Measurements from ENCODE around the gene ATP9A.
"Not testable (repeated sequence)": the region's sequence is repeated elsewhere in the genome, so short reads cannot be mapped to it uniquely, and the experiment has no call there.

ATP9A gene

GRCh38 chr20:51687108-51687507, 81.1 kb downstream of the ATP9A start:
- DNase-seq, result no peak

DNA sequence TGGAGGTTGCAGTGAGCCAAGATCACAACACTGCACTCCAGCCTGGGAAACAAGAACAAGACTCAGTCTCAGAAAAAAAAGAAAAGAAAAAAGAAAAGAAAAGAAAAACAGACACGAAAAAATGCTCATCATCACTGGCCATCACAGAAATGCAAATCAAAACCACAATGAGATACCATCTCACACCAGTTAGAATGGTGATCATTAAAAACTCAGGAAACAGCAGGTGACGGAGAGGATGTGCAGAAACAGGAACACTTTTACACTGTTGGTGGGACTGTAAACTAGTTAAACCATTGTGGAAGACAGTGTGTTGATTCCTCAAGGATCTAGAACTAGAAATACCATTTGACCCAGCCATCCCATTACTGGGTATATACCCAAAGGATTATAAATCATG, 82.7 kb downstream of the ATP9A start:
- not testable (repeated sequence) for DNase-seq

- DNase-seq, result no peak
These were observed 88.0 kb downstream of the ATP9A start for GRCh38 chr20:51680067-51680749.

GRCh38 chr20:51679254-51679921, 88.8 kb downstream of the ATP9A start:
- no peak for DNase-seq

DNA sequence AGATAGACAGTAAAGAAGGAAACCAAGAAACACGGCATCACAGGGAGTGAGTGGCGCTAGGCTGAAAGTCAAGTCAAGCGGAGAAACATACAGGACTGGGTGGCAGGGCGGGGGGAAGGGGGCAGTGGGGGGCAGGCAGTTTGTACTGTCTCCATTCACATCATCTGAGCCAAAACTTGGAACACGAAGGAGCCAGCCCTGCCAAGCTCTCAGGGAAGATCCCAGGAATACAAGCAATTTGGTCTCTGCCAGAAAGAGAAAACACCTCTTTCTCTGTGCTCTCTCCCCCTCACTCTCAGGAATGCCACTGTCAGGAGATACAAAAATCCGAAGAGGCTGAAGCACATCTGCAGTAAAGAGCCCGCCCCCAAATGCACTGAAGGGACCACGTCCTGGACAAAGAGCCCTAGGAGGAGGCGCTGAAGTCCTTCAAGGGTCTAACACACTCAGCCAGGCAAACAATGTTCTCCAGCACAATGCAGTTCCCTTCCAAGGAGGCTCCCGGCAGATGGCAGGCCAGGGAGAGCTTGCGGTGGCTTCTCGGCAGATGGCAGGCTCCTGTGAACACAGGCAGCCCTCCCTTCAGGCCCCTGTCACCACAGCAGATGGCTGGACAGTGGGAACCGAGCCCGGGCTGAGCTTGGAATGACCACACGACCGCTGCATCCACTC, 90.0 kb downstream of the ATP9A start:
- DNase-seq, result no peak

DNA sequence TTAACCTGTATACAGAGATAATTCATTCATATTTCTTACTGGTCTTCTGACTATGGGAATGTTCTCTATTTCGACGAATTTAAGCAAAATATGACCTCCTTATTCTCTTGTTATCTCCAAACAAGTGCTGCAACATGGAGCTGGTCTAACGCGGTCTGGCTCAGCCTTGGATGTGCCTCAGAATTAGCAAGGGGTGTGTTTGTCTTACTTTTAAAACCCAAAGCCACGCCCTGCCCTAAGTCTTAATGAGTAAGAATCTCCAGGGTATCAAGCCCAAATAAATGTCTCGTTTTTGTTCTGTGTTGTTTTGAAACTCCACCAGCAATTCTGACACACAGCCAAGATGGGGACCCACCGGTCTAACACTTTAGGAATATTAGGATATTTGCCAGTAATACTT, 99.2 kb downstream of the ATP9A start:
- DNase-seq, result no peak

DNA sequence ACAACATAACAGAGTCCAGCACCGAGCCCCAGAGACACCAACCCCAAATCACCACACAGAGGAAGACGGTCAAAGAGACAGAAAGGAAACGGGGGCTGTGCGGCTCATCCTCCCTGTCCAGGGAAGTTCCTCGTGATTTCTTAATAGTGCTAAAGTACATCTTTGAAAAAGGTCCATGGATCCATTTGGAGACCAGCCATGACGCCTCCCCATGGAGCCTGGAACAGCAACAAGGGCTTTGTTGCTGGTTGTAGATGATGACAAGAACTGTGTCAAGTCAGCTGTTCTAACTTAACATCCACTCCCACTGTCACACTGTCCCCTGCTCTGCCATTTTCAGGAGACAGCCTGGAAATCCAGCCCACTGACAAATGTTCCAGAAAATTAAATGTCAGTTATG, 99.7 kb downstream of the ATP9A start:
- DNase-seq, result no peak

GRCh38 chr20:51667491-51667890, 100.7 kb downstream of the ATP9A start:
- no peak for DNase-seq

DNA sequence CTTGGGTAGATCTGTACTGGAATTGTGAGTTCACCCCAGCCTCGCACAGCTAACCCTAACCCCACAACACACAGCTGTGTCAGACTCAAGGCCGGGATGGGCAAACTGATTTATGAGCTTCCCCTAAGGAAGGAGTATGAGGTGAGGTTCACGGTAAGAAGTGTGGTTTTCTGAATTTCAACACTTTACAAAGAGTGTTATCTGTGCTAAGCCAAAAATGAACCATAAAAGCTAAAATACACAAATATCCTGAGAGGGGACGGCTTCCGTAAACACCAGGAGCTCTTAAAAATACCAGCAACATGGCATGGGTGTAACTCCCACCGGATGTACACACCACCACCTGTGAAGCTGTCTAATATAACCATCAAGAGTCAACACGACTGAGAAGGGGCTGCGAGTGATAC, 101.2 kb downstream of the ATP9A start:
- no peak for DNase-seq

DNA sequence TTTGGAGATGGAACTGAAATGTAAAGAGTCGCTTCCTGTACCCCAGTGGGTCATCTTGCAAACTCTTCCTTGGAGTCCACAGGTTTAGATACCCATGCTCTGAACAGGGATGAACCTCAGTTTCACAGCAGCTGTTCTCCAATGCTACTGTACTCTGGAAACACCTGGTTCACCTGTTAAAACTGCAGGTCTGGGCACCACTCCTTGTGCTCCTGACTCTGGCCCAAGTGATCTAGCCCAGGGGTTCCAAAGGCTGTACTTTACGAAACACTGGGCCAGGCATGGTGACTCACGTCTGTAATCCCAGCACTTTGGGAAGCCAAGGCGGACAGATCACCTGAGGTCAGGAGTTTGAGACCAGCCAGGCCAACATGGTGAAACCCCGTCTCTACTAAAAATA, 102.1 kb downstream of the ATP9A start:
- DNase-seq, result no peak

- no peak for DNase-seq
These were observed 102.6 kb downstream of the ATP9A start for GRCh38 chr20:51665543-51666118.

DNA sequence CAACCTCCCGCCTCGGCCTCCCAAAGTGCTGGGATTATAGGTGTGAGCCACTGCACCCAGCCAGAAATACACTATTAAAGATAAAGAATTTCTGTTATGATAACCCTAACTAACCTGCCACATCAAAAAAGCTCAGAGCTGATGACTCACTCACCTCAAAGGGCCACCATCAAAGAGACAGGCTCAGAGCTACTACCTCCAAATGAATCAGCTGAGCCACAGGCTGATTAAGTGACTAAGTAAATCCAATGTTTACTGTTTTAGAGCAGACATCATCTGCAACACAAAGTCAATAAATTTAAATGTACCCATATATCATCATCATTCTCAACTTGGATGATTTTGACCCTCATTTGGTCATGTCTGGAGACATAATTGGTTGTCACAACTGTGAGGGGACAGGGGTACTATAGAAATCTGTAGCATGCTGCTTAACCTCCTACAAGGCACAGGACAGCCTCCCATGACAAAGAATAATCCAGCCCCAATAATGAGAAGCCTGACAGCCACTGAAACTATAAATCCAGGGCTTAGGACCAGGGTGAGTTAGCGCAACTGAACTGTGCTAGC, 106.5 kb downstream of the ATP9A start:
- peak; percentile 70 for DNase-seq

- no peak for DNase-seq
These were observed 107.2 kb downstream of the ATP9A start for GRCh38 chr20:51660672-51661608.

DNA sequence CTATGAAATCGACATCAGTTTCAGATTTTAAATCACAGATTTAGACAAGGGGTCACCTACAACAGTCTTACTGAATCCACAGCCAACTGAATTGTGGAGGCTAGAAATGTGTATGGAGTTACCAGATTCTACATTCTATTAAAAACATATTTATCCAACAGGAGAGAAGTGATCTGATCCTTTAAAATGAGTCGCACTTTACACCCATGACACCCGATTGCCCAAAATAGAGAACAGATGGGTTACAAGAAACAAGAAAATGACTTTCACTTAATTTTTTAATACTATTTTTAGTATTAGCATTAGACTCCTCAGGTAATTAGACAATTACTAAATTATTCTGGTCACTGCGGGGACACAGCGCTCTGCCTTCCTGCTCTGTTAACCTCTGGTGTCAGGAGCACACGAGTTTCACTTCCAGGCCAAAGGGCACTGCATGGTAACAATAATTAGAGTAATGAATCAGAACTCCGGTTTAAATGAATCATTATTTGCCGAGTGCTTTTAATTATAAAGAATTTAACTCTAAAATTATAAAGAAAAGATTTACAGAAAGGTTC, 108.6 kb downstream of the ATP9A start:
- DNase-seq, result no peak

DNA sequence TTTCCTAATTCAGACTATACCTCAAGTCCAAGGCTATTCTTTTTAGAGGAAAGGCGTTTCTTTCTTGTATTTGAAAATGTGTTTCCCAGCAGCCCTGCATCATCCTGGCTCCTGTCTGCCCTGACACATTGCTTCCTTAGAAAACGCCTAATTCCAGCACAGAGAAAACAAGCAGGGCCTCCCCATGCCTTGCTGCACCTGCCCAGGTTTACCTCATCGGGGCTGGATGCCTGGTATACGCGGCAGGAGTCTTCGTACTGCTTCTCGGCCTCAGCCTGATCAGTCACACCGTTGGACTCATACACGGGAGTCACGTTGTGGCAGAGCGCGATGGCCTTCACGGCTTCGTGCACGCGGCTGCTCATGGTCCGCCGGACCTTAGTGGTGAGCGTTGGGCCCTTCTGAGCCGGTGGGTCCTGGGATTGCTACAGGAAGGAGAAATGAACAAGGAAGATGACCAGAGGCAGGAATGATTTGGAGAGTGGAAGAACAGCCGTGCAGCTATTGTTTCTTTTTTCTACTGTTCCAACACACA, 111.4 kb downstream of the ATP9A start:
- no peak for DNase-seq

GRCh38 chr20:51656089-51656488, 112.1 kb downstream of the ATP9A start:
- not testable (repeated sequence) for DNase-seq

DNA sequence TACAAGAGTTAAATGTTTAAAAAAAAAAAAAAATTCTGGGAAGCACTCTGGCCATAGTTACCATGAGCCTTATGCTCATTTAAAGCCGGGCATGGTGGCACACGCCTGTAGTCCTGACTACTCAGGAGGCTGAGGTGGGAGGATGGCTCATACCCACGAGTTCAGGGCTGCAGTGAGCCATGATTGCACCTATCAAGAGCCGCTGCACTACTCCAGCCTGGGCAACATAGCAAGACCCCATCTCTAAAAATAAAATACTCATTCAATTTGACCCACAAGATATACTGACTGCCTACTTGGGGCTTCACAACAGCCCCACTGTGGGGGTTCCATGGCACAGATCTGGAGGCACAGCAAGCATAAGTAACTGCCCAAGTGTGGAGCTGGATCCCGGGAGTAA, 113.7 kb downstream of the ATP9A start:
- DNase-seq, result no peak

GRCh38 chr20:51654060-51654459, 114.1 kb downstream of the ATP9A start:
- no peak for DNase-seq

DNA sequence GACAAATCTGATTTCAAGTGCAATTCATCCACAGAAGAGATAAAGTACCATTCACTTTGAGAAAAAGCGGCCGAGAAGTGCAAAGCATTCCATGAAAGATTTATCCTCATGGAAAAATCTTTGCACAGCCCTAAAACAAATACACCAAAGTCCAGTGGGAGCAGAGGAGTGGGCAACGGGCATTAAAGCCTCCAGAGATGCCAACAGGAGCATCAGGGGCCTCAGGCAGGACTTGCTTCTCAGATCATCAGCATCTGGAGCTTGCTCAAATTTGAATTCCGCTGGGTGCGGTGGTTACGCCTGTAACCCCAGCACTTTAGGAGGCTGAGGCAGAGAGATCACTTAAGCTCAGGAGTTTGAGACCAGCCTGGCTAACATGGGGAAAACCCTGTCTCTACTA, 115.0 kb downstream of the ATP9A start:
- no peak for DNase-seq

GRCh38 chr20:51651921-51652549, 116.2 kb downstream of the ATP9A start:
- no peak for DNase-seq

DNA sequence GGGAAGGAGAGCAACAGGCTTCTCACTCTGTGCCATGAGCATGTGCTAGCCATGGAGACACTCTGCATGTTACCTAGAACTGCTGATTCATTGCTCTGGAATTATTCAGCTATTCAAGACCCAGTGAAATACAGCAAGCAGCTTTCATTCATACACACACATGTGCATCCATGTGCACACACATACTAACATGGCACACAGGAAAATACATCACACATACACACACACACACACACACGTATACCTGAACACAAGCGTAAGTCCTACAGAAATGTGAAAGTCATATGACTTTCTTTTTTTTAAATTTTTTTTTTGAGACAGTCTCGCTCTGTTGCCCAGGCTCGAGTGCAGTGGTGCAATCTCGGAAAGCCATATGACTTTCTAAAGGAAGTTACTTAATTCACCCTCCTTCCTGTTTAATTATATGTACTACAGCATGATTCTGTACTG, 117.5 kb downstream of the ATP9A start:
- no peak for DNase-seq

Measured in activated CD4-positive, alpha-beta T cell treated with anti-CD3 and anti-CD28 coated beads for 48 hours (primary cell).